GM23248 (cell line): ENCODE results near the gene NFILZ. TPM values are rescaled to one million over a fixed set of nuclear protein-coding genes. Genes with fewer than 3 reads are reported as not detected.

ENCODE experiments used
- DNase-seq: peaks from one replicate; pipeline ENCODE4 v3.0.0-alpha.2; 2015
- H2AFZ ChIP-seq: fragments of 200-600 bp; sonication (generic); 2 replicates; pipeline ENCODE4 v1.6.1; 2016; ENCODE audit warnings: antibody characterized with exemption
- H3F3A ChIP-seq: fragments of 200-600 bp; sonication (generic); 2 replicates; pipeline ENCODE4 v1.6.1; 2016; ENCODE audit warnings: mild to moderate bottlenecking, antibody characterized with exemption, mixed run types; ENCODE audit not compliant: insufficient read depth
- H3K27ac ChIP-seq: fragments of 200-600 bp; sonication (generic); 2 replicates; pipeline ENCODE4 v1.5.1; 2016; ENCODE audit warnings: mild to moderate bottlenecking
- H3K27me3 ChIP-seq: fragments of 200-600 bp; sonication (generic); replicated peaks from 2 replicates; pipeline ENCODE4 v1.6.1; 2016; ENCODE audit warnings: mild to moderate bottlenecking; ENCODE audit not compliant: insufficient read depth
- H3K36me3 ChIP-seq: fragments of 200-600 bp; sonication (generic); 2 replicates; pipeline ENCODE4 v1.6.1; 2016; ENCODE audit warnings: low read depth, mild to moderate bottlenecking
- H3K4me1 ChIP-seq: fragments of 200-600 bp; sonication (generic); 2 replicates; pipeline ENCODE4 v1.6.1; 2016; ENCODE audit warnings: mild to moderate bottlenecking; ENCODE audit not compliant: insufficient read depth
- H3K4me2 ChIP-seq: fragments of 200-600 bp; sonication (generic); one replicate; pipeline ENCODE4 v1.6.1; 2016; ENCODE audit warnings: mild to moderate bottlenecking; ENCODE audit not compliant: unreplicated experiment
- H3K4me3 ChIP-seq: fragments of 200-600 bp; sonication (generic); 2 replicates; pipeline ENCODE4 v1.5.1; 2016; ENCODE audit warnings: mild to moderate bottlenecking
- H3K79me2 ChIP-seq: fragments of 200-600 bp; sonication (generic); 2 replicates; pipeline ENCODE4 v1.6.1; 2016; ENCODE audit warnings: mild to moderate bottlenecking; ENCODE audit not compliant: insufficient read depth
- H3K9ac ChIP-seq: fragments of 200-600 bp; sonication (generic); 2 replicates; pipeline ENCODE4 v1.6.1; 2016; ENCODE audit warnings: mild to moderate bottlenecking
- H3K9me2 ChIP-seq: fragments of 200-600 bp; sonication (generic); 2 replicates; pipeline ENCODE4 v1.6.1; 2016; ENCODE audit warnings: mixed run types, mild to moderate bottlenecking, moderate library complexity; ENCODE audit not compliant: insufficient read depth
- H3K9me3 ChIP-seq: fragments of 200-600 bp; sonication (generic); one replicate; pipeline ENCODE4 v1.6.1; 2017; ENCODE audit warnings: low read depth
- H4K20me1 ChIP-seq: fragments of 200-600 bp; sonication (generic); 2 replicates; pipeline ENCODE4 v1.6.0; 2016; ENCODE audit not compliant: insufficient read depth
- EZH2 ChIP-seq: fragments of 200-600 bp; sonication (generic); IDR thresholded peaks from 2 replicates; pipeline ENCODE4 v1.6.1; 2018; ENCODE audit warnings: antibody characterized with exemption, mild to moderate bottlenecking; ENCODE audit not compliant: insufficient read depth, poor library complexity, severe bottlenecking
- EZH2phosphoT487 ChIP-seq: fragments of 200-600 bp; sonication (generic); IDR thresholded peaks from 2 replicates; pipeline ENCODE4 v1.6.1; 2018; ENCODE audit warnings: antibody characterized with exemption, moderate library complexity, mild to moderate bottlenecking, low read depth; ENCODE audit not compliant: insufficient read depth
- WGBS, 2 experiments: methylation state at CpG; one replicate each; pipeline ENCODE4 v1.1.6; 2015 to 2017; ENCODE audit warnings: low lambda C conversion rate in 2 of 2, low coverage in 1 of 2; ENCODE audit errors: missing lambda C conversion rate in 2 of 2; 5-methylcytosine and 5-hydroxymethylcytosine counted together
- in situ Hi-C: fragments of 300-500 bp; cut with MboI; formaldehyde crosslinking; loops from 2 replicates; pipeline ENCODE4 v1.15.0; 2020
- polyA plus RNA-seq: library from polyadenylated mRNA; unstranded; fragments of >200 nt; fragmentation: Nextera tagmentation; extraction: Ambion mirVana; gene quantifications from 2 replicates; pipeline ENCODE4 v1.2.1, GENCODE V29; 2016
- total RNA-seq: library from RNA; depleted of rRNA; stranded (reverse); fragments of >200 nt; shearing (Covaris generic); gene quantifications from 2 replicates; pipeline ENCODE4 v1.2.3, GENCODE V29; 2014

Gene NFILZ
- total and polyA plus RNA-seq, 2 experiments from 2014 or later = not detected

GRCh38 chr19:8612807-8613171 lies 17.6 kb upstream of the NFILZ start:
- H3K27me3 ChIP-seq = no peaks in the 10 kb centered on the region
- in situ Hi-C loops = no loop called here
- H3F3A ChIP-seq = peaks cover 13% of the 10 kb centered on the region; the same call in 1 of the 2 replicates
- H3K27ac ChIP-seq = no peak overlapping the region
- H2AFZ ChIP-seq = no peak overlapping the region
- H3K9ac ChIP-seq = no peak overlapping the region
- H3K4me2 ChIP-seq = no peak overlapping the region
- 38 to 52% methylated on average over 5 of the region's 5 CpGs for WGBS, 2 experiments
- no peak for DNase-seq
- no peaks in the 10 kb centered on the region for H3K36me3 ChIP-seq
- no peak for TF ChIP-seq EZH2phosphoT487
- no peak for TF ChIP-seq EZH2
- H4K20me1 ChIP-seq = no peaks in the 10 kb centered on the region
- no peak overlapping the region for H3K4me3 ChIP-seq
- no peaks in the 10 kb centered on the region for H3K9me2 ChIP-seq
- H3K79me2 ChIP-seq = no peaks in the 10 kb centered on the region
- no peaks in the 10 kb centered on the region for H3K9me3 ChIP-seq
- H3K4me1 ChIP-seq = peaks cover 6% of the 10 kb centered on the region

GRCh38 chr19:8614455-8614854 lies 16.0 kb upstream of the NFILZ start:
- no peaks in the 10 kb centered on the region for H4K20me1 ChIP-seq
- WGBS, 2 experiments = 92 to 94% methylated on average over 2 of the region's 2 CpGs

GRCh38 chr19:8615024-8615423 lies 15.4 kb upstream of the NFILZ start:
- 16 to 17% methylated on average over 6 of the region's 6 CpGs for WGBS, 2 experiments
- TF ChIP-seq EZH2phosphoT487 = no peak
- no peak for TF ChIP-seq EZH2
- no peaks in the 10 kb centered on the region for H3K9me2 ChIP-seq
- no peaks in the 10 kb centered on the region for H3K79me2 ChIP-seq
- no peaks in the 10 kb centered on the region for H3K36me3 ChIP-seq
- 0 out of 2 replicates have a peak overlapping the region, but pooled peaks have one; percentile 39 for H2AFZ ChIP-seq
- no peaks in the 10 kb centered on the region for H3K27me3 ChIP-seq
- H3K4me3 ChIP-seq = no peak overlapping the region
- H3K9ac ChIP-seq = no peak overlapping the region
- in situ Hi-C loops = no loop called here
- H3F3A ChIP-seq = peaks cover 9% of the 10 kb centered on the region; the same call in 1 of the 2 replicates
- peak; percentile 55 for DNase-seq
- H3K27ac ChIP-seq = peak overlapping the region; percentile 31; the same call in 1 of the 2 replicates
- H3K4me2 ChIP-seq = peak overlapping the region; percentile 12
- H3K9me3 ChIP-seq = no peaks in the 10 kb centered on the region
- H3K4me1 ChIP-seq = no peaks in the 10 kb centered on the region; the same call in 1 of the 2 replicates
- no peaks in the 10 kb centered on the region for H4K20me1 ChIP-seq

More at GRCh38 chr19:8614455-8614854, 16.0 kb upstream of the NFILZ start:
- no peak overlapping the region for H3K4me3 ChIP-seq
- H3K36me3 ChIP-seq = no peaks in the 10 kb centered on the region
- DNase-seq = no peak
- in situ Hi-C loops = no loop called here
- no peak overlapping the region for H3K27ac ChIP-seq
- H3K9ac ChIP-seq = no peak overlapping the region
- H2AFZ ChIP-seq = no peak overlapping the region
- no peaks in the 10 kb centered on the region for H3K79me2 ChIP-seq
- H3K4me2 ChIP-seq = no peak overlapping the region
- peaks cover 9% of the 10 kb centered on the region; the same call in 1 of the 2 replicates for H3F3A ChIP-seq
- H3K9me2 ChIP-seq = no peaks in the 10 kb centered on the region
- TF ChIP-seq EZH2phosphoT487 (no peak), EZH2 (no peak)
- no peaks in the 10 kb centered on the region for H3K27me3 ChIP-seq
- no peaks in the 10 kb centered on the region for H3K9me3 ChIP-seq
- no peaks in the 10 kb centered on the region; the same call in 1 of the 2 replicates for H3K4me1 ChIP-seq

DNA sequence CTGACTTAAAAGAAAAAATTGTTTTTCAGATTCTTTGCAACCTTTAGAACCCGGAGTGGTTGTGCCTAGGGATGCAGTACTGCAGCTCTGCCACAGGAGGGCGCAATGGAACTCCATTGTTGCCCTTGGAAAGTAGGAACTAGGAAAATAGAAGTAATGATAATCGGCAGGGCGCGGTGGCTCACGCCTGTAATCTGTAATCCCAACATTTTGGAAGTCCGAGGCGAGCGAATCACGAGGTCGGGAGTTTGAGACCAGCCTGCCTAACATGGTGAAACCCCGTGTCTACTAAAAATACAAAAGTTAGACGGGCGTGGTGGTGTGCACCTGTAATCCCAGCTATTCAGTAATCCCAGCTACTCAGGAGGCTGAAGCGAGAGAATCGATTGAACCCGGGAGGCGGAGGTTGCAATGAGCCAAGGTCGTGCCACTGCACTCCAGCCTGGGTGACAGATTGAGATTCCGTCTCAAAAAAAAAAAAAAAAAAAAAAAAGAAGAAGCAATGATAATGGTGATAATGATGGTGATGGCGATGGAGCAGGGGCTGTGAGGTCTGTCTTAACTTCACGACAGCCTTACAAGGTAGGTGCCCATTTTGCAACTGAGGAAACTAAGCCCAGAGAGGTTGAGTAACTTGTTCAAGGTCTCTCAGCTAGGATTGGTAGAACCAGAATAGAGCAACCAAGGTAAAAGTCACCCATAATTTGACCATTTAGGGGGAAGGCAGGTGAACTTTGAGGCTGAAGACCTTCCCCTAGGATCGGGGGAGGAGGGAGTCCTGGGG lies 14.4 kb upstream of the NFILZ start:
- no peak overlapping the region for H3K4me3 ChIP-seq
- no peaks in the 10 kb centered on the region for H3K36me3 ChIP-seq
- no peaks in the 10 kb centered on the region for H3K79me2 ChIP-seq
- WGBS, 2 experiments = 28 to 30% methylated on average over 21 to 23 of the region's 23 CpGs
- no peak overlapping the region for H2AFZ ChIP-seq
- no peaks in the 10 kb centered on the region for H3K9me2 ChIP-seq
- no peaks in the 10 kb centered on the region; the same call in 1 of the 2 replicates for H3K4me1 ChIP-seq
- no peaks in the 10 kb centered on the region for H3K9me3 ChIP-seq
- TF ChIP-seq EZH2phosphoT487 (no peak), EZH2 (no peak)
- no peak overlapping the region for H3K4me2 ChIP-seq
- peaks cover 9% of the 10 kb centered on the region; the same call in 1 of the 2 replicates for H3F3A ChIP-seq
- in situ Hi-C loops = no loop called here
- H4K20me1 ChIP-seq = no peaks in the 10 kb centered on the region
- no peak overlapping the region for H3K27ac ChIP-seq
- no peak overlapping the region for H3K9ac ChIP-seq
- peak; percentile 58 for DNase-seq
- no peaks in the 10 kb centered on the region for H3K27me3 ChIP-seq
